WTC11 (cell line): ENCODE data around the gene JMY. TPM values are rescaled to one million over a fixed set of nuclear protein-coding genes. Genes with fewer than 3 reads are reported as not detected.
A peak's percentile ranks its signal among the peaks of the same experiment; 100 is the strongest.

Source experiments
- ATAC-seq: fragments of 200-7000 bp; cut with Tn5 transposase; 2 replicates; pipeline ENCODE4 v1.10.0; 2021; ENCODE audit warnings: mild to moderate bottlenecking, moderate library complexity
- CTCF ChIA-PET: fragments of 300-600 bp; sonication (Branson Sonifier 250); formaldehyde crosslinking; loops from one replicate; lab custom pipeline; 2021; ENCODE audit warnings: antibody characterized with exemption; lab: Charles Lee
- POLR2A ChIA-PET: fragments of 350-600 bp; sonication (Branson Sonifier 250); formaldehyde crosslinking; loops from one replicate; lab custom pipeline; 2021; ENCODE audit warnings: antibody characterized with exemption; lab: Charles Lee
- DNase-seq: peaks from one replicate; pipeline ENCODE4 v3.0.0; 2021; ENCODE audit warnings: low spot score
- H3K27ac Mint-ChIP-seq: 2 replicates; pipeline ENCODE4 v1.8.0; 2021; ENCODE audit warnings: mixed read lengths
- H3K27me3 Mint-ChIP-seq: 2 replicates; pipeline ENCODE4 v1.8.0; 2021; ENCODE audit warnings: low read depth, mild to moderate bottlenecking, moderate library complexity, mixed read lengths
- H3K36me3 Mint-ChIP-seq: 2 replicates; pipeline ENCODE4 v1.8.0; 2021; ENCODE audit warnings: mixed read lengths
- H3K4me1 Mint-ChIP-seq: 2 replicates; pipeline ENCODE4 v1.8.0; 2022; ENCODE audit warnings: mixed read lengths
- H3K4me3 Mint-ChIP-seq: 2 replicates; pipeline ENCODE4 v1.8.0; 2021; ENCODE audit warnings: mild to moderate bottlenecking, moderate library complexity, mixed read lengths
- H3K9me3 Mint-ChIP-seq: 2 replicates; pipeline ENCODE4 v1.8.0; 2021; ENCODE audit warnings: mixed read lengths
- KAT7 ChIP-seq: sonication (generic); formaldehyde crosslinking; IDR thresholded peaks from 2 replicates; pipeline ENCODE4 v1.8.1; 2023; ENCODE audit warnings: missing genetic modification reagents, mild to moderate bottlenecking, borderline replicate concordance
- RELA ChIP-seq: sonication (generic); formaldehyde crosslinking; IDR thresholded peaks from 2 replicates; pipeline ENCODE4 v1.8.1; 2022; ENCODE audit warnings: missing genetic modification reagents, mild to moderate bottlenecking, borderline replicate concordance
- TEAD4 ChIP-seq: sonication (generic); formaldehyde crosslinking; IDR thresholded peaks from 2 replicates; pipeline ENCODE4 v1.8.0; 2022; ENCODE audit warnings: mild to moderate bottlenecking, missing genetic modification reagents
- ZBTB21 ChIP-seq: sonication (generic); formaldehyde crosslinking; IDR thresholded peaks from 2 replicates; pipeline ENCODE4 v1.8.1; 2023; ENCODE audit warnings: mild to moderate bottlenecking, missing genetic modification reagents, borderline replicate concordance
- ZNF317 ChIP-seq: sonication (generic); formaldehyde crosslinking; IDR thresholded peaks from 2 replicates; pipeline ENCODE4 v1.8.1; 2023; ENCODE audit warnings: low read depth, mild to moderate bottlenecking, moderate library complexity, missing genetic modification reagents, borderline replicate concordance
- total RNA-seq: library from RNA; stranded (reverse); gene quantifications from 3 replicates; pipeline ENCODE4 v1.2.3, GENCODE V29; 2021
- TF ChIP-seq, protein P1 (sequence below): sonication (generic); formaldehyde crosslinking; IDR thresholded peaks from 2 replicates; pipeline ENCODE4 v1.8.0; 2023; ENCODE audit warnings: missing genetic modification reagents, mild to moderate bottlenecking, borderline replicate concordance
- TF ChIP-seq, protein P2 (sequence below): sonication (generic); formaldehyde crosslinking; IDR thresholded peaks from 2 replicates; pipeline ENCODE4 v1.8.0; 2022; ENCODE audit warnings: mild to moderate bottlenecking, missing genetic modification reagents
- TF ChIP-seq, protein P3 (sequence below): fragments of 250-450 bp; sonication (Bioruptor Pico); conservative IDR thresholded peaks from 2 replicates; pipeline ENCODE4 v1.9.0; 2021; ENCODE audit warnings: mild to moderate bottlenecking
- TF ChIP-seq, protein P4 (sequence below): sonication (generic); formaldehyde crosslinking; IDR thresholded peaks from 2 replicates; pipeline ENCODE4 v1.8.1; 2023; ENCODE audit warnings: mild to moderate bottlenecking, missing genetic modification reagents
- TF ChIP-seq, protein P5 (sequence below): fragments of 250-450 bp; sonication (Bioruptor Pico); IDR thresholded peaks from 2 replicates; pipeline ENCODE4 v1.9.0; 2021; ENCODE audit warnings: mild to moderate bottlenecking

JMY gene
- total RNA-seq, 1 experiment from 2014 or later, result 12.4 TPM

DNA sequence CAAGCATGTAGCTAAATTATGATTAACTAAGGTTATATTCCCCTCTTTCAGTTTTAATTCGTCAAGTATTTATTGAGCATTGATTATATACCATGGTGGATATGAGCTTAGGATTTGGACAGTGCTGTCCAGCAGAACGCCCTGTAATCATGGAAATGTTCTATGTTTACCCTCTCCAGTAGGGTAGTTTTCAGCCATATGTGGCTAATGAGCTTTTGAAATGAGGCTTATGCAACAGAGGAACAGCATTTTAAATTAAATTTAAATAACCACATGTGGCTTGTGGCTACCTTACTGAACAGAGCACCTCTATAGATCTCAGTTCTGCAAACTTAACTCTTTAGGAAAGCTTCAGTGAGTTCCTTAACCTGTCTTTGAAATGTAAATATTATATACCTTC lies 59.1 kb downstream of the JMY start:
- Mint-ChIP-seq H3K27ac (no peak overlapping the region), H3K9me3 (no peaks in the 10 kb centered on the region)

DNA sequence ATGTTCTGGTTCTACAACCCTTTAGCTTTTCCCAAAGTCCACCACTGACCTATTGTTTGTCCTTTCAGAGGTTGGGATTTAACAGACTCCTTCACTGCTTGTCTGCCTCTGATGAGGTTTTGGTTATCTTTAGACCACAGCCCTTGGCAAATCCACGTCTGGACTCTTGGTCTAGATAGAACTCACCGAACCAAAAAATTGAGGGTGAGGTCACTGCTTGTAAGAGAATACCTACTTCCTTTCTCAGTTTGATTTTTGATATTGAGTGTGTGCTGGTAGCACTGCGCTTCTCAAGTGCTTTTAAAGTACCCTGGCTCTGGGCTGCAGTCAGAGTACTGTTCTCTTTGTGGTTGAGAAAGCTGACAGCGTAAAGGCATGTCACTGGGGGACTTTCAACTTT lies 61.7 kb downstream of the JMY start:
- no peaks in the 10 kb centered on the region for H3K27me3 Mint-ChIP-seq
- TF ChIP-seq, protein P1, sequence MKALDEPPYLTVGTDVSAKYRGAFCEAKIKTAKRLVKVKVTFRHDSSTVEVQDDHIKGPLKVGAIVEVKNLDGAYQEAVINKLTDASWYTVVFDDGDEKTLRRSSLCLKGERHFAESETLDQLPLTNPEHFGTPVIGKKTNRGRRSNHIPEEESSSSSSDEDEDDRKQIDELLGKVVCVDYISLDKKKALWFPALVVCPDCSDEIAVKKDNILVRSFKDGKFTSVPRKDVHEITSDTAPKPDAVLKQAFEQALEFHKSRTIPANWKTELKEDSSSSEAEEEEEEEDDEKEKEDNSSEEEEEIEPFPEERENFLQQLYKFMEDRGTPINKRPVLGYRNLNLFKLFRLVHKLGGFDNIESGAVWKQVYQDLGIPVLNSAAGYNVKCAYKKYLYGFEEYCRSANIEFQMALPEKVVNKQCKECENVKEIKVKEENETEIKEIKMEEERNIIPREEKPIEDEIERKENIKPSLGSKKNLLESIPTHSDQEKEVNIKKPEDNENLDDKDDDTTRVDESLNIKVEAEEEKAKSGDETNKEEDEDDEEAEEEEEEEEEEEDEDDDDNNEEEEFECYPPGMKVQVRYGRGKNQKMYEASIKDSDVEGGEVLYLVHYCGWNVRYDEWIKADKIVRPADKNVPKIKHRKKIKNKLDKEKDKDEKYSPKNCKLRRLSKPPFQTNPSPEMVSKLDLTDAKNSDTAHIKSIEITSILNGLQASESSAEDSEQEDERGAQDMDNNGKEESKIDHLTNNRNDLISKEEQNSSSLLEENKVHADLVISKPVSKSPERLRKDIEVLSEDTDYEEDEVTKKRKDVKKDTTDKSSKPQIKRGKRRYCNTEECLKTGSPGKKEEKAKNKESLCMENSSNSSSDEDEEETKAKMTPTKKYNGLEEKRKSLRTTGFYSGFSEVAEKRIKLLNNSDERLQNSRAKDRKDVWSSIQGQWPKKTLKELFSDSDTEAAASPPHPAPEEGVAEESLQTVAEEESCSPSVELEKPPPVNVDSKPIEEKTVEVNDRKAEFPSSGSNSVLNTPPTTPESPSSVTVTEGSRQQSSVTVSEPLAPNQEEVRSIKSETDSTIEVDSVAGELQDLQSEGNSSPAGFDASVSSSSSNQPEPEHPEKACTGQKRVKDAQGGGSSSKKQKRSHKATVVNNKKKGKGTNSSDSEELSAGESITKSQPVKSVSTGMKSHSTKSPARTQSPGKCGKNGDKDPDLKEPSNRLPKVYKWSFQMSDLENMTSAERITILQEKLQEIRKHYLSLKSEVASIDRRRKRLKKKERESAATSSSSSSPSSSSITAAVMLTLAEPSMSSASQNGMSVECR (CRISPR knock-in tag), result no peak
- TF ChIP-seq ZNF317 (CRISPR knock-in tag), result no peak
- TF ChIP-seq, protein P2, sequence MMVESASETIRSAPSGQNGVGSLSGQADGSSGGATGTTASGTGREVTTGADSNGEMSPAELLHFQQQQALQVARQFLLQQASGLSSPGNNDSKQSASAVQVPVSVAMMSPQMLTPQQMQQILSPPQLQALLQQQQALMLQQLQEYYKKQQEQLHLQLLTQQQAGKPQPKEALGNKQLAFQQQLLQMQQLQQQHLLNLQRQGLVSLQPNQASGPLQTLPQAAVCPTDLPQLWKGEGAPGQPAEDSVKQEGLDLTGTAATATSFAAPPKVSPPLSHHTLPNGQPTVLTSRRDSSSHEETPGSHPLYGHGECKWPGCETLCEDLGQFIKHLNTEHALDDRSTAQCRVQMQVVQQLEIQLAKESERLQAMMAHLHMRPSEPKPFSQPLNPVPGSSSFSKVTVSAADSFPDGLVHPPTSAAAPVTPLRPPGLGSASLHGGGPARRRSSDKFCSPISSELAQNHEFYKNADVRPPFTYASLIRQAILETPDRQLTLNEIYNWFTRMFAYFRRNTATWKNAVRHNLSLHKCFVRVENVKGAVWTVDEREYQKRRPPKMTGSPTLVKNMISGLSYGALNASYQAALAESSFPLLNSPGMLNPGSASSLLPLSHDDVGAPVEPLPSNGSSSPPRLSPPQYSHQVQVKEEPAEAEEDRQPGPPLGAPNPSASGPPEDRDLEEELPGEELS (CRISPR knock-in tag), result no peak
- no peak for TF ChIP-seq RELA
- ChIA-PET CTCF (no interaction called here), POLR2A (no interaction called here)
- peaks cover 12% of the 10 kb centered on the region for H3K36me3 Mint-ChIP-seq
- H3K4me3 Mint-ChIP-seq, result no peak overlapping the region
- ATAC-seq (no peak), DNase-seq (no peak)
- H3K4me1 Mint-ChIP-seq, result peaks cover 2% of the 10 kb centered on the region; the same call in 1 of the 2 replicates
- H3K27ac Mint-ChIP-seq, result peak overlapping the region; percentile 75
- H3K9me3 Mint-ChIP-seq, result no peaks in the 10 kb centered on the region

More for the DNA sequence above, 59.1 kb downstream of the JMY start:
- Mint-ChIP-seq H3K27me3 (no peaks in the 10 kb centered on the region), H3K4me3 (no peak overlapping the region), H3K36me3 (peaks cover 10% of the 10 kb centered on the region), H3K4me1 (peaks cover 2% of the 10 kb centered on the region; the same call in 1 of the 2 replicates)
- POLR2A ChIA-PET, result no interaction called here
- TF ChIP-seq, protein P3, sequence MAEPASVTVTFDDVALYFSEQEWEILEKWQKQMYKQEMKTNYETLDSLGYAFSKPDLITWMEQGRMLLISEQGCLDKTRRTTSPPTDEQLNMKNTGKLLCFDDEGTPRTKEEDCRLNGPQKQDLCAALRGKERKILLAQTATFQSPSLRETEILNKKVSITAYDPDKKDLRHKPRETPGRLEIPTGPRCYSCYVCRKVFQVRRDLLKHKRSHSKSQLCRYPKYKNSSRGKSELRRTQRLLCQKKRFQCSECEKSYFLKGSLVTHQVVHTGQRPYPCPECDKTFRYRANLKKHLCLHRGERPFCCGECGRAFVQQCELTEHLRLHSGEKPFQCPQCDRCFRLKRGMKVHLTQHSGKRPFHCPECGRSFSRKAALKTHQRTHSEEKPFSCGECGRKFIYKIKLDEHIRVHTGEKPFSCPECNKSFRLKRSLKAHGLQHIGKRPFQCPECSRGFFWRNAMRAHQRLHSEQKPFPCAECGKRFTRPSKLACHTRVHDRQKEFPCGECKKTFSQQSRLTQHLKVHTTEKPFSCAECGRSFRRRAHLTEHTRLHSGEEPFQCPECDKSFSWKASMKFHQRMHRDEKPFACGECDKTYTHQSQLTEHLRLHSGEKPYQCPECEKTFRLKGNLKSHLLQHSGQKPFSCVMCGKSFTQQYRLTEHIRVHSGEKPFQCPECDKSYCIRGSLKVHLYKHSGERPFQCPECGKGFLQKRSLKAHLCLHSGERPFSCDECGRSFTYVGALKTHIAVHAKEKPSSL (CRISPR knock-in tag), result no peak
- TF ChIP-seq KAT7 (CRISPR knock-in tag), result no peak
- TF ChIP-seq, protein P4, sequence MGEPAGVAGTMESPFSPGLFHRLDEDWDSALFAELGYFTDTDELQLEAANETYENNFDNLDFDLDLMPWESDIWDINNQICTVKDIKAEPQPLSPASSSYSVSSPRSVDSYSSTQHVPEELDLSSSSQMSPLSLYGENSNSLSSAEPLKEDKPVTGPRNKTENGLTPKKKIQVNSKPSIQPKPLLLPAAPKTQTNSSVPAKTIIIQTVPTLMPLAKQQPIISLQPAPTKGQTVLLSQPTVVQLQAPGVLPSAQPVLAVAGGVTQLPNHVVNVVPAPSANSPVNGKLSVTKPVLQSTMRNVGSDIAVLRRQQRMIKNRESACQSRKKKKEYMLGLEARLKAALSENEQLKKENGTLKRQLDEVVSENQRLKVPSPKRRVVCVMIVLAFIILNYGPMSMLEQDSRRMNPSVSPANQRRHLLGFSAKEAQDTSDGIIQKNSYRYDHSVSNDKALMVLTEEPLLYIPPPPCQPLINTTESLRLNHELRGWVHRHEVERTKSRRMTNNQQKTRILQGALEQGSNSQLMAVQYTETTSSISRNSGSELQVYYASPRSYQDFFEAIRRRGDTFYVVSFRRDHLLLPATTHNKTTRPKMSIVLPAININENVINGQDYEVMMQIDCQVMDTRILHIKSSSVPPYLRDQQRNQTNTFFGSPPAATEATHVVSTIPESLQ, result no peak
- TF ChIP-seq TEAD4, result no peak
- no peak for ATAC-seq
- DNase-seq, result no peak
- CTCF ChIA-PET, result interaction anchor here (0.6 to 1.2 kb wide), 3 partner anchors 162 to 274 kb away, joined by 3 to 4 read pairs (median 3); no protein-coding TSS in a partner anchor

DNA sequence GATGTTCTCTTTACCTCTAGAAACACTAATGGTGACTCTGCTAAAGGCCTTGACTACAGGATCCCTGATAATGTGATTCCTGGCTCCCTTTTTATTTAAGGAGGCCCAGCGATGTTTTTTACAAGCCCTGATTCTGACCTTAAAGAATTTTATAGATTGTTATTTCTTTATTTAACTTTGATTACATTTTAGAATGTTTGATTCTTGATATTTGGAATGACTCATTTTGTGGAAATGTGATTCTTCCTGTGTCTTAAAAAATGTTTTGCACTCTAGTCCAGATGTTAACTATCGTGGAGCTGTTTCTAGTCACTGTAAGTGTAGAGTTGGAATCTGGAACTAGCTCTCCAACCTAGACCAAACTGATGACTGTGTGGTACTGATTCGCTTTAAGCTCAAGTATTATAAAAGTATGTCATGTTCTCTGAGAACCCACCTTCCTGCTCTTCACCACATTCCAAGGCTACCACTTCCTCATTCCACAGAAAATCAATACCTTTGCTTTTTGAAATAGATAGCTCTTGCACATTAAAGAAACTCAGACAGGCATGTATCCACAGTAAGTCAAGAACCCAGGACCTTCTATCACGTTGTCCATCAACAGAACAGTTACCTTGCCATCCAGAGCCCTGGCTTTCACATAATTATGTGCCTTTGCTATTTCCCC lies 65.2 kb downstream of the JMY start:
- Mint-ChIP-seq H3K4me3 (no peak overlapping the region), H3K9me3 (no peaks in the 10 kb centered on the region), H3K4me1 (no peaks in the 10 kb centered on the region), H3K36me3 (peaks cover 17% of the 10 kb centered on the region), H3K27me3 (no peaks in the 10 kb centered on the region)
- CTCF ChIA-PET, result no interaction called here
- ATAC-seq, result no peak
- DNase-seq, result no peak
- no peak for TF ChIP-seq ZBTB21 (CRISPR knock-in tag)
- TF ChIP-seq, protein P5, sequence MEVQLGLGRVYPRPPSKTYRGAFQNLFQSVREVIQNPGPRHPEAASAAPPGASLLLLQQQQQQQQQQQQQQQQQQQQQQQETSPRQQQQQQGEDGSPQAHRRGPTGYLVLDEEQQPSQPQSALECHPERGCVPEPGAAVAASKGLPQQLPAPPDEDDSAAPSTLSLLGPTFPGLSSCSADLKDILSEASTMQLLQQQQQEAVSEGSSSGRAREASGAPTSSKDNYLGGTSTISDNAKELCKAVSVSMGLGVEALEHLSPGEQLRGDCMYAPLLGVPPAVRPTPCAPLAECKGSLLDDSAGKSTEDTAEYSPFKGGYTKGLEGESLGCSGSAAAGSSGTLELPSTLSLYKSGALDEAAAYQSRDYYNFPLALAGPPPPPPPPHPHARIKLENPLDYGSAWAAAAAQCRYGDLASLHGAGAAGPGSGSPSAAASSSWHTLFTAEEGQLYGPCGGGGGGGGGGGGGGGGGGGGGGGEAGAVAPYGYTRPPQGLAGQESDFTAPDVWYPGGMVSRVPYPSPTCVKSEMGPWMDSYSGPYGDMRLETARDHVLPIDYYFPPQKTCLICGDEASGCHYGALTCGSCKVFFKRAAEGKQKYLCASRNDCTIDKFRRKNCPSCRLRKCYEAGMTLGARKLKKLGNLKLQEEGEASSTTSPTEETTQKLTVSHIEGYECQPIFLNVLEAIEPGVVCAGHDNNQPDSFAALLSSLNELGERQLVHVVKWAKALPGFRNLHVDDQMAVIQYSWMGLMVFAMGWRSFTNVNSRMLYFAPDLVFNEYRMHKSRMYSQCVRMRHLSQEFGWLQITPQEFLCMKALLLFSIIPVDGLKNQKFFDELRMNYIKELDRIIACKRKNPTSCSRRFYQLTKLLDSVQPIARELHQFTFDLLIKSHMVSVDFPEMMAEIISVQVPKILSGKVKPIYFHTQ (CRISPR knock-in tag), result no peak
- TF ChIP-seq, all 79 proteins: peak for 0
- POLR2A ChIA-PET, result no interaction called here
- no peak overlapping the region for H3K27ac Mint-ChIP-seq
